Stomach (tissue), 9 donors: ENCODE measurements around the gene ERICH2. TPM values are rescaled to one million over a fixed set of nuclear protein-coding genes. Genes with fewer than 3 reads are reported as not detected.

Source experiments
- DNase-seq, 2 donors: peaks; one replicate each; pipeline versions ENCODE4 v3.0.0 to v3.0.0-alpha.2; 2013 to 2019
- H3K27ac ChIP-seq, 5 donors: fragments of 200-600 bp in 4 of 5; sonication (generic) in 4 of 5; one replicate each; pipeline ENCODE4 v1.5.1; 2013 to 2019; ENCODE audit warnings: mild to moderate bottlenecking in 1 of 5, moderate library complexity in 1 of 5
- H3K27me3 ChIP-seq, 3 donors: fragments of 200-600 bp; sonication (generic); one replicate each; pipeline ENCODE4 v1.5.1; 2017 to 2019; ENCODE audit warnings: mixed run types in 1 of 3
- H3K36me3 ChIP-seq, 4 donors: fragments of 200-600 bp; sonication (generic); 1 replicate in 3 of 4; 2 replicates in 1 of 4; pipeline ENCODE4 v1.5.1; 2016 to 2019
- H3K4me1 ChIP-seq, 4 donors: fragments of 200-600 bp; sonication (generic); one replicate each; pipeline ENCODE4 v1.5.1; 2016 to 2019
- H3K4me3 ChIP-seq, 4 donors: fragments of 200-600 bp; sonication (generic) in 3 of 4; one replicate each; pipeline ENCODE4 v1.5.1; 2016 to 2019; ENCODE audit warnings: mild to moderate bottlenecking in 1 of 4
- H3K9me3 ChIP-seq, 4 donors: fragments of 200-600 bp; sonication (generic); one replicate each; pipeline ENCODE4 v1.5.1; 2016 to 2019
- EP300 ChIP-seq: sonication (generic); formaldehyde crosslinking; IDR thresholded peaks from one replicate; pipeline ENCODE4 v1.6.1; 2017; ENCODE audit warnings: antibody characterized with exemption
- POLR2A ChIP-seq, 4 donors: fragments of 450-650 bp; IDR thresholded peaks; one replicate each; pipeline ENCODE4 v1.6.1; 2016; ENCODE audit warnings: antibody characterized with exemption in 4 of 4, control low read depth in 2 of 4, mild to moderate bottlenecking in 1 of 4, moderate library complexity in 1 of 4
- POLR2AphosphoS5 ChIP-seq, 3 donors: sonication (generic); formaldehyde crosslinking; IDR thresholded peaks; one replicate each; pipeline ENCODE4 v1.6.1; 2016; ENCODE audit warnings: antibody characterized with exemption in 3 of 3
- WGBS, 5 donors: extraction: QIAGEN DNeasy Blood & Tissue Kit in 3 of 5; methylation state at CpG; one replicate each; pipeline versions ENCODE4 v1.1.5 to v1.1.7; 2013 to 2018; 5-methylcytosine and 5-hydroxymethylcytosine counted together
- intact Hi-C: fragments of 100-400 bp; cut with DNase I; formaldehyde crosslinking; loops from one replicate; pipeline ENCODE4 v1.15.1; 2023; ENCODE audit warnings: low total_unique reads
- polyA plus RNA-seq, 3 donors: library from polyadenylated mRNA; stranded (reverse); fragments of 200-250 nt; gene quantifications; one replicate each; pipeline ENCODE4 v1.2.3, GENCODE V29; 2013
- total RNA-seq, 5 donors: library from RNA; depleted of rRNA; stranded (reverse); fragments of >200 nt; gene quantifications; one replicate each; pipeline versions ENCODE4 v1.1.0 to v1.2.3, GENCODE V29; 2014 to 2016
- TF ChIP-seq, protein P1 (sequence below), 7 experiments: fragments of 450-650 bp in 4 of 7; fragments of 200-600 bp in 3 of 7; sonication (generic) in 3 of 7; IDR thresholded peaks; one replicate each; pipeline ENCODE4 v1.5.1; 2016 to 2019; ENCODE audit warnings: antibody characterized with exemption in 7 of 7, control low read depth in 2 of 7, mild to moderate bottlenecking in 1 of 7
- donor health status: healthy with polysubstance abuse.
- donor health status: Bipolar disorder and iron deficiency.
- donor health status: healthy.

Gene ERICH2
- total and polyA plus RNA-seq, 8 donors: 1.5 to 6.8 (median 6.1) TPM; not detected in 5

DNA sequence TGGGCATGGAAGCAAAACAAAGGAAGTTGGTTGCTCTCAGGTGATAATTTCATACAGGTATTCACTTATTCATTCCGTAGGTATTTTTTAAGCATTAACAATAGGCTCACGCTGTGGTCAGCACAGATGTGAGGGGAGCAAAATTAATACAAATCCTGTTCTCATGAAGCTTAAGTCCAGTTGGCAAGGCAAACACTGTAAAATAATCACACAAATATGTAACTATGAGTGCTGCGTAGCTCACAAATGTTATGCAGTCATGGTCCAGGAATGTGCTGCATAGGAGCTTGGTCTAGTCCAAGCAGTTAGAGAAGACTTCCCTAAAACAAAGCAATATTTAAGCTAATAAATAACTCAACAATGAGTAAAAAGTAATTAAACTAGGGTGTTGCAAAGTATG, 31.1 kb upstream of the ERICH2 start:
- no peaks in the 10 kb centered on the region for H3K27me3 ChIP-seq
- H3K4me1 ChIP-seq: peaks cover 2 to 24% (median 13%) of the 10 kb centered on the region in 4 donors
- H3K27ac ChIP-seq: peak overlapping the region in 4 of 5 donors; percentile 18 to 68 (median 47)
- intact Hi-C loops: no loop called here
- TF ChIP-seq, protein P1, sequence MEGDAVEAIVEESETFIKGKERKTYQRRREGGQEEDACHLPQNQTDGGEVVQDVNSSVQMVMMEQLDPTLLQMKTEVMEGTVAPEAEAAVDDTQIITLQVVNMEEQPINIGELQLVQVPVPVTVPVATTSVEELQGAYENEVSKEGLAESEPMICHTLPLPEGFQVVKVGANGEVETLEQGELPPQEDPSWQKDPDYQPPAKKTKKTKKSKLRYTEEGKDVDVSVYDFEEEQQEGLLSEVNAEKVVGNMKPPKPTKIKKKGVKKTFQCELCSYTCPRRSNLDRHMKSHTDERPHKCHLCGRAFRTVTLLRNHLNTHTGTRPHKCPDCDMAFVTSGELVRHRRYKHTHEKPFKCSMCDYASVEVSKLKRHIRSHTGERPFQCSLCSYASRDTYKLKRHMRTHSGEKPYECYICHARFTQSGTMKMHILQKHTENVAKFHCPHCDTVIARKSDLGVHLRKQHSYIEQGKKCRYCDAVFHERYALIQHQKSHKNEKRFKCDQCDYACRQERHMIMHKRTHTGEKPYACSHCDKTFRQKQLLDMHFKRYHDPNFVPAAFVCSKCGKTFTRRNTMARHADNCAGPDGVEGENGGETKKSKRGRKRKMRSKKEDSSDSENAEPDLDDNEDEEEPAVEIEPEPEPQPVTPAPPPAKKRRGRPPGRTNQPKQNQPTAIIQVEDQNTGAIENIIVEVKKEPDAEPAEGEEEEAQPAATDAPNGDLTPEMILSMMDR (IDR thresholded peaks at IDR 0.05): no peak
- no peak for TF ChIP-seq EP300
- TF ChIP-seq POLR2AphosphoS5 (IDR thresholded peaks at IDR 0.05): no peak
- no peak for TF ChIP-seq POLR2A (IDR thresholded peaks at IDR 0.05)
- H3K36me3 ChIP-seq: no peaks in the 10 kb centered on the region
- whole genome bisulfite sequencing, 5 donors: 54 to 68% (median 65%) methylated on average over 3 of the region's 3 CpGs
- peak in 1 of 2 donors; percentile 78 for DNase-seq
- H3K9me3 ChIP-seq: peaks cover 0 to 5% (median 2%) of the 10 kb centered on the region in 4 donors
- H3K4me3 ChIP-seq: no peak overlapping the region

DNA sequence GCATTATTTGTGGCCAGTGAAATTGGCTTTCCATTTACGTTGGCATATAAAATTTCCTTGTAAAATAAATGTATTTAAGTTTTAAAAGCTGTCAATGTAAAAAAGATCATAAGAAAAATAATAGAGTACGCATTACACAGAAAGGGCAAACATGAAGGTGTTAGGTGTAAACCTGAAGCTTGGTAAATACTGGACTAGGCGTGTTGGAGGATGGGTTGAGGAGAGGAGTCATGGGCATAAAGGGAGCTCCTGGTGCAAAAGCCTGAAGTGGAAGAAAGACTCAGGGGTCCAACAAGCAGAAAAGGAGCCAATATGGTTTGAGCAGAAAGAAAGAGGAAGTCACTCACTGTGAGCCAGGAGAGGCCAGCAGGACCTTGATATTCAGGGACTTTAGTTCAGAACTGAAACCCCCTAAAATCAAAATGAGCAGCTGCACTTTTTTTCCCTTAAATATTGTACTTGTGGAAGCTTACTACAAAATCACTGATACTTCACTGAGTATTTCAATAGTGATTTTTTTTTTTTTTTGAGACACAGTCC, 30.6 kb upstream of the ERICH2 start:
- intact Hi-C loops: no loop called here
- Histone ChIP-seq H3K36me3 (no peaks in the 10 kb centered on the region), H3K4me1 (peaks cover 6 to 30% (median 16%) of the 10 kb centered on the region in 4 donors), H3K27ac (peak overlapping the region in 3 of 5 donors; percentile 39 to 68 (median 55)), H3K4me3 (no peak overlapping the region), H3K27me3 (no peaks in the 10 kb centered on the region), H3K9me3 (peaks cover 0 to 5% (median 2%) of the 10 kb centered on the region in 4 donors)
- TF ChIP-seq POLR2A (IDR thresholded peaks at IDR 0.05): no peak
- TF ChIP-seq, protein P1 (IDR thresholded peaks at IDR 0.05): no peak
- TF ChIP-seq POLR2AphosphoS5 (IDR thresholded peaks at IDR 0.05): no peak
- no peak for TF ChIP-seq EP300
- WGBS, 5 donors: 45 to 73% (median 59%) methylated on average over 3 of the region's 3 CpGs
- DNase-seq: no peak

DNA sequence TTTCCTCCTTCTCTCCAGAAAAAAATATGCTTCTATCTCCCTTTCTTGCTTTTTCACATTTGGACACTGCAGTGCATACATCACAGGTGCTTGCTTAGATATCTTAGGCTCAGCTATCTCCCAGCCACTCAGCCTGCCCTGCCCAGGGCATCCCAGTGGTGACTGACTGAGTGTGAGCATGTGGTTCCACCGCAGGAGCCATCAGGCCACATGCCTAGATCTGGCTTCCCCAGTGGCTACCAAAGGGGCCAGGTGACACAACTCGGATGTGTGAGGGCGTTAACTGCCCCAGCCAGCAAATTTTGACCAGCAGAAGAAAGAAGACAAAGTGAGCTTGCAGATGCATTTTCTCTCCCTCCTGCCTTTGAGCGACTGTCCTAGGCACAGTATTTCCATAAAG, 29.5 kb upstream of the ERICH2 start:
- H3K36me3 ChIP-seq: no peaks in the 10 kb centered on the region
- 81 to 87% (median 82%) methylated on average over 4 of the region's 4 CpGs for WGBS, 5 donors
- peaks cover 0 to 5% (median 2%) of the 10 kb centered on the region in 4 donors for H3K9me3 ChIP-seq
- no peak for TF ChIP-seq EP300
- TF ChIP-seq, protein P1 (IDR thresholded peaks at IDR 0.05): no peak
- TF ChIP-seq POLR2A (IDR thresholded peaks at IDR 0.05): no peak
- no peak overlapping the region for H3K27ac ChIP-seq
- peaks cover 6 to 33% (median 17%) of the 10 kb centered on the region in 4 donors for H3K4me1 ChIP-seq
- intact Hi-C loops: no loop called here
- no peaks in the 10 kb centered on the region for H3K27me3 ChIP-seq
- H3K4me3 ChIP-seq: no peak overlapping the region
- DNase-seq: no peak

DNA sequence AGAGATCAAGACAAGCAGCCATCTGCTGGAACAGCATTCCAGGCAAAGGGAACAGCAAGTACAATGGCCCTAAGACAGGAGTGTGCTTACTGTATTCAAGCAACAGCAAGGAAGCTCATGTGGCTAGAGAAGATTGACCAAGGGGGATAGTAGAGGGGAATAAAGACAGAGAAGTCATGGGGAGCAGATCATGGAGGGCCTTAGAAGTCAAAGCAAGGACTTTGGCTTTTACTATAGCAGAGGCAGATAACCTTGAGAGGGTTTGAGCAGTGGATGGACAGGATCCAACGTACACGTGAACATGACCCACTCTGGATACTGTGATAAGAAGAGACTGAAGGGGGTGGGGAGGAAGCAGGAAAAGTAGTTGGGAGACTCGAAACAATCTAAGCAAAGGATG, 28.2 kb upstream of the ERICH2 start:
- DNase-seq: no peak
- no peak overlapping the region for H3K27ac ChIP-seq
- no peaks in the 10 kb centered on the region for H3K27me3 ChIP-seq
- H3K36me3 ChIP-seq: no peaks in the 10 kb centered on the region
- H3K4me1 ChIP-seq: peaks cover 6 to 33% (median 17%) of the 10 kb centered on the region in 4 donors
- intact Hi-C loops: no loop called here
- TF ChIP-seq, protein P1 (IDR thresholded peaks at IDR 0.05): no peak
- no peak for TF ChIP-seq POLR2AphosphoS5 (IDR thresholded peaks at IDR 0.05)
- TF ChIP-seq POLR2A (IDR thresholded peaks at IDR 0.05): no peak
- no peak for TF ChIP-seq EP300
- WGBS, 5 donors: 63 to 86% (median 80%) methylated on average over 3 of the region's 3 CpGs
- H3K4me3 ChIP-seq: no peak overlapping the region
- H3K9me3 ChIP-seq: peaks cover 0 to 4% (median 2%) of the 10 kb centered on the region in 4 donors
